DND-41 (cell line): ENCODE data around the gene UBQLN1.

Experiments used
- EZH2 ChIP-seq: IDR thresholded peaks from 3 replicates; pipeline ENCODE4 v1.6.1; 2012; ENCODE audit warnings: borderline replicate concordance, low read depth, mild to moderate bottlenecking, moderate library complexity, low read length, inconsistent platforms; ENCODE audit not compliant: severe bottlenecking
- TF ChIP-seq, protein P1 (sequence below): IDR thresholded peaks from 2 replicates; pipeline ENCODE4 v1.5.1; 2012; ENCODE audit warnings: borderline replicate concordance, low read length, moderate library complexity, mild to moderate bottlenecking; ENCODE audit not compliant: poor library complexity, severe bottlenecking; ENCODE audit errors: extremely low read depth

DNA sequence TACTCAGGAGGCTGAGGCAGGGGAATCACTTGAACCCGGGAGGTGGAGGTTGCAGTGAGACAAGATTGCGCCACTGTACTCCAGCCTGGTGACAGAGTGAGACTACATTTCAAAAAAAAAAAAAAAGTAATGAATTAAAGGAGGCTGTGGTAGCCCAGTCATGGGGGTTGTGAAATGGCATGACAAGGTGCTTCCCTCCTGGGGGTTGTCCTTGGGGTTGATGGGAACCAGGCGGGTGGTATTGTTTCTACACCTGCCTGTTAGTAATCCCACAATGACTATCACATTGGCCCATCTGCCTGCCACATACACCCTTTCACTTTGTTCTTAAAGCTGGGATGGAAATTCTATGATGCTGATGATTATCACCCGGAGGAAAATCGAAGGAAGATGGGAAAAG is 79.2 kb downstream of the UBQLN1 start:
- TF ChIP-seq, protein P1, sequence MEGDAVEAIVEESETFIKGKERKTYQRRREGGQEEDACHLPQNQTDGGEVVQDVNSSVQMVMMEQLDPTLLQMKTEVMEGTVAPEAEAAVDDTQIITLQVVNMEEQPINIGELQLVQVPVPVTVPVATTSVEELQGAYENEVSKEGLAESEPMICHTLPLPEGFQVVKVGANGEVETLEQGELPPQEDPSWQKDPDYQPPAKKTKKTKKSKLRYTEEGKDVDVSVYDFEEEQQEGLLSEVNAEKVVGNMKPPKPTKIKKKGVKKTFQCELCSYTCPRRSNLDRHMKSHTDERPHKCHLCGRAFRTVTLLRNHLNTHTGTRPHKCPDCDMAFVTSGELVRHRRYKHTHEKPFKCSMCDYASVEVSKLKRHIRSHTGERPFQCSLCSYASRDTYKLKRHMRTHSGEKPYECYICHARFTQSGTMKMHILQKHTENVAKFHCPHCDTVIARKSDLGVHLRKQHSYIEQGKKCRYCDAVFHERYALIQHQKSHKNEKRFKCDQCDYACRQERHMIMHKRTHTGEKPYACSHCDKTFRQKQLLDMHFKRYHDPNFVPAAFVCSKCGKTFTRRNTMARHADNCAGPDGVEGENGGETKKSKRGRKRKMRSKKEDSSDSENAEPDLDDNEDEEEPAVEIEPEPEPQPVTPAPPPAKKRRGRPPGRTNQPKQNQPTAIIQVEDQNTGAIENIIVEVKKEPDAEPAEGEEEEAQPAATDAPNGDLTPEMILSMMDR, result no peak
- no peak for TF ChIP-seq EZH2
